ENCODE results near the gene CGN. TPM values are rescaled to one million over a fixed set of nuclear protein-coding genes. Genes with fewer than 3 reads are reported as not detected.

The CGN gene
- total RNA-seq, 4 donors from 2014 or later, result 37.9 to 62.4 (median 41.7) TPM

DNA sequence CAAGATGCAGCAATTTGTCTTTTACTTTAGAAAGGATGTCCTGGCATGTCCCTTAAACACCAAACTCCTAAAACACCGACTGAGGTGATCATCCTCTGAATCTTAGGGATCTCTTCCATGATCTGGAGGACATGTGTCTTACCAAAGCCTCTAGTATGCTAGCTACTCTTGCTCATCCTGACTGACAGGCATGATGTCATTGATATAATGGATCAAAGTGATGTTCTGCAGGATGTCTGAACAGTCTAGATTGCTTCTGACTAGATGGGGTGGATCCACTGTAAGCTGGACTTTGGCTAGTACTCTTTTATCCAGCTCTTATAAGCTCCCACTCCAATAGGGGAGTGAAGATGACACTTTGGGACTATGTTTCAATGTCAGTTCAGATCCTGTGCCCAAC, 11.3 kb upstream of the CGN start:
- no peak for TF ChIP-seq EP300 (IDR thresholded peaks at IDR 0.05)
- TF ChIP-seq POLR2A (IDR thresholded peaks at IDR 0.05), result no peak
- TF ChIP-seq POLR2AphosphoS5 (IDR thresholded peaks at IDR 0.05), result no peak
- TF ChIP-seq, protein P1, sequence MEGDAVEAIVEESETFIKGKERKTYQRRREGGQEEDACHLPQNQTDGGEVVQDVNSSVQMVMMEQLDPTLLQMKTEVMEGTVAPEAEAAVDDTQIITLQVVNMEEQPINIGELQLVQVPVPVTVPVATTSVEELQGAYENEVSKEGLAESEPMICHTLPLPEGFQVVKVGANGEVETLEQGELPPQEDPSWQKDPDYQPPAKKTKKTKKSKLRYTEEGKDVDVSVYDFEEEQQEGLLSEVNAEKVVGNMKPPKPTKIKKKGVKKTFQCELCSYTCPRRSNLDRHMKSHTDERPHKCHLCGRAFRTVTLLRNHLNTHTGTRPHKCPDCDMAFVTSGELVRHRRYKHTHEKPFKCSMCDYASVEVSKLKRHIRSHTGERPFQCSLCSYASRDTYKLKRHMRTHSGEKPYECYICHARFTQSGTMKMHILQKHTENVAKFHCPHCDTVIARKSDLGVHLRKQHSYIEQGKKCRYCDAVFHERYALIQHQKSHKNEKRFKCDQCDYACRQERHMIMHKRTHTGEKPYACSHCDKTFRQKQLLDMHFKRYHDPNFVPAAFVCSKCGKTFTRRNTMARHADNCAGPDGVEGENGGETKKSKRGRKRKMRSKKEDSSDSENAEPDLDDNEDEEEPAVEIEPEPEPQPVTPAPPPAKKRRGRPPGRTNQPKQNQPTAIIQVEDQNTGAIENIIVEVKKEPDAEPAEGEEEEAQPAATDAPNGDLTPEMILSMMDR (IDR thresholded peaks at IDR 0.05), result no peak
- Histone ChIP-seq H3K9me3 (no peaks in the 10 kb centered on the region), H3K4me3 (no peak overlapping the region), H3K27me3 (no peaks in the 10 kb centered on the region), H3K36me3 (no peaks in the 10 kb centered on the region), H3K27ac (no peak overlapping the region), H3K4me1 (peaks cover 1% of the 10 kb centered on the region)
- no peak for DNase-seq (ENCODE audit: low spot score in 2 of 2)
- 88% methylated on average over 1 of the region's 1 CpG for WGBS

DNA sequence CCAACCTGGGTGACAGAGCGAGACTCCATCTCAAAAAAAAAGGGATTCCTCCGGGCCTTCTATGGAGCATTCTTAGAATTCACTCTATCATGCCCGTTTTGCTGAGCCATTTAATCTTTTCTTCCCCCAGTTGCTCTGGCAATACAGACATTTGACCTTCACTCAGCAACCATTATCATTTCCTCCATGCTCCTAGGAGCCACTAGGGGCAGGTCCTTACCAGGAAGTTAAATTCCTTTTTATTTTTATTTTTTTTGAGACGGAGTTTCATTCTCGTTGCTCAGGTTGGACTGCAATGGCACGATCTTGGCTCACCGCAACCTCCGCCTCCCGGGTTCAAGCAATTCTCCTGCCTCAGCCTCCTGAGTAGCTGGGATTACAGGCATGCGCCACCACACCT, 9.7 kb upstream of the CGN start:
- Histone ChIP-seq H3K27me3 (no peaks in the 10 kb centered on the region), H3K9me3 (no peaks in the 10 kb centered on the region), H3K36me3 (no peaks in the 10 kb centered on the region), H3K4me1 (no peaks in the 10 kb centered on the region), H3K27ac (no peak overlapping the region), H3K4me3 (no peak overlapping the region)
- WGBS, result 86% methylated on average over 10 of the region's 10 CpGs
- no peak for DNase-seq (ENCODE audit: low spot score in 2 of 2)
- TF ChIP-seq EP300 (IDR thresholded peaks at IDR 0.05) (no peak), POLR2AphosphoS5 (IDR thresholded peaks at IDR 0.05) (no peak), POLR2A (IDR thresholded peaks at IDR 0.05) (no peak)
- TF ChIP-seq, protein P1 (IDR thresholded peaks at IDR 0.05), result no peak

DNA sequence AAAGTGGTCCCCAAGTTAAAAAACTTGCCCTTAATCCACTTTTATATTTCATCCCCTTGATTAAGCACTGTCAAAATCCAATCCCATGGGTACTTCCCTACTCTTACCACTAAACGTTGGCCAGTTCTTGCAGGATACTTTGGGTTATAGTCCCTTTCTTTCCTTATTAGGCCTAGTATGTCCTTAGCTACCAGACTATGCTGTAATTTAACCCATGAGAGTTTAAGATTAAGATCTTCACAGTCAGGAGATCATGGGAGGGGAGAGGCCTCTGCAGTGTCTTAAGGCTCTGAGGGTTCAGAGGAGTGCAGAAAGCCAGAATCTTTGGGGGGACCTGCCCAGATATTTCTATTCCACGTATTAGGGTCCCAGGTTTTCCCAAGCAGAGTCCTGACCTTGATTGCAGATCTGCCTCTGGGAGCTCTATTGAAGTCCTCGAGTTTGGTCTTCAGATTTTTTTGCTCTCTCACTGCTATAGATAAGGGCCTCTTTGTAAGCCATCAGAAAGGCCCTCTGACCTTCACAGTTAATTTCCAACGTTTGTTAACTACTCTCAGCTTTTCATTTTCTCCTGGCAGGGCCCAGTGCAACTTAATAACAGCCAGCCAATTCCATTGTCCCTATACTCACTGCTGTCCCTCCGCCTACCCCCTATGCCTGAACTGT, 9.0 kb upstream of the CGN start:
- Histone ChIP-seq H3K27me3 (no peaks in the 10 kb centered on the region), H3K9me3 (no peaks in the 10 kb centered on the region), H3K36me3 (no peaks in the 10 kb centered on the region), H3K4me1 (no peaks in the 10 kb centered on the region), H3K4me3 (no peak overlapping the region), H3K27ac (no peak overlapping the region)
- TF ChIP-seq POLR2A (IDR thresholded peaks at IDR 0.05) (no peak), EP300 (IDR thresholded peaks at IDR 0.05) (no peak), POLR2AphosphoS5 (IDR thresholded peaks at IDR 0.05) (no peak)
- TF ChIP-seq, protein P1 (IDR thresholded peaks at IDR 0.05), result no peak
- 67% methylated on average over 5 of the region's 5 CpGs for WGBS
- no peak for DNase-seq (ENCODE audit: low spot score in 2 of 2)

DNA sequence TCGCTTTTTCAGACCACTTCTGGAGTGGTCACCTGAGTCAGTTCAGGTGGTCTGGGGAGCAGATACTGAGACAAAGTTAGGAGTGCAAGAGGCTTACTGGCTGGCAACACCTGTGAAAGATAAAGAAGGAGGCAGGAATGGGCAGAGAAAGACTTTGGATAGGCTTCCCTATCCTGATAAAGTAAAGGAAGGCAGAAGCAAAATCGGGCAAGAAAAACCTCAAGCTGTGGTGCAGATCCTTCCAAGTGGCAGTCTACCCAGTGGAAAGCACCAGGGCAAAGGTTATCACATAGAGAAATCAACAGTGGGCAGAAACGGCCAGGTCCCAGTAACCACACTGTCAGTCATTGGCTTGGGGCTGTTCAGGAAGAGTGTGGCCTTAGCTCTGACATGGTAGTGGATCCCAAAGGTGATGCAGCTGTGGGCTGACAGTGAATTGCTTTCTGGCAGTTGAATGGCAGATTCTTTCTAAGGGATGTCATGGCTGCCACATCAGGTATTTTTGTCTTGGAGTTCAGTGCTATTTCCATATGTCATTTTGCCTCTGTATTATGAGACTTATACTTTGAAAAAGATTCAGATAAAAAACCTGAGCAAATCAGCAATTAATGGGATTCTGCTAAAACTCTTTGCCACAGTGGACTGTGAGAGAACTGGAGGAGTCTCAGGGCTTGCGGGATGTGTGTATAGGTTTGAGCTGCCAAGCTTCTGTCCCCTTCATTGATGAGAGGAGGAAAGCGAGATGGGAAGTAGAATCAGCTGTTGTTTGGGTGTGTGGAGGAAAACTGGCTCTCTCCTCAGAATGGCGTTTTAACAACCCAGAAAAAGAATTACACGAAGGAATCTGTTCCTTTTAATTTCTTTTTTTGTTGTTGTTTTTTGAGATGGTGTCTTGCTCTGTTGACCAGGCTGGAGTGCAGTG, 8.1 kb upstream of the CGN start:
- WGBS, result 81% methylated on average over 7 of the region's 7 CpGs
- H3K27ac ChIP-seq, result no peak overlapping the region
- no peaks in the 10 kb centered on the region for H3K27me3 ChIP-seq

More for the DNA sequence above, 8.1 kb upstream of the CGN start:
- no peaks in the 10 kb centered on the region for H3K4me1 ChIP-seq
- TF ChIP-seq EP300 (IDR thresholded peaks at IDR 0.05) (no peak), POLR2AphosphoS5 (IDR thresholded peaks at IDR 0.05) (no peak), POLR2A (IDR thresholded peaks at IDR 0.05) (no peak)
- TF ChIP-seq, protein P1 (IDR thresholded peaks at IDR 0.05), result no peak
- no peak overlapping the region for H3K4me3 ChIP-seq
- H3K36me3 ChIP-seq, result no peaks in the 10 kb centered on the region
- no peak for DNase-seq (ENCODE audit: low spot score in 2 of 2)
- no peaks in the 10 kb centered on the region for H3K9me3 ChIP-seq

All from suprapubic skin (tissue), 4 donors.